ENCODE data around the gene CDKN2D.
"Not testable (repeated sequence)": the region's sequence is repeated elsewhere in the genome, so short reads cannot be mapped to it uniquely, and the experiment has no call there.

Gene CDKN2D

DNA sequence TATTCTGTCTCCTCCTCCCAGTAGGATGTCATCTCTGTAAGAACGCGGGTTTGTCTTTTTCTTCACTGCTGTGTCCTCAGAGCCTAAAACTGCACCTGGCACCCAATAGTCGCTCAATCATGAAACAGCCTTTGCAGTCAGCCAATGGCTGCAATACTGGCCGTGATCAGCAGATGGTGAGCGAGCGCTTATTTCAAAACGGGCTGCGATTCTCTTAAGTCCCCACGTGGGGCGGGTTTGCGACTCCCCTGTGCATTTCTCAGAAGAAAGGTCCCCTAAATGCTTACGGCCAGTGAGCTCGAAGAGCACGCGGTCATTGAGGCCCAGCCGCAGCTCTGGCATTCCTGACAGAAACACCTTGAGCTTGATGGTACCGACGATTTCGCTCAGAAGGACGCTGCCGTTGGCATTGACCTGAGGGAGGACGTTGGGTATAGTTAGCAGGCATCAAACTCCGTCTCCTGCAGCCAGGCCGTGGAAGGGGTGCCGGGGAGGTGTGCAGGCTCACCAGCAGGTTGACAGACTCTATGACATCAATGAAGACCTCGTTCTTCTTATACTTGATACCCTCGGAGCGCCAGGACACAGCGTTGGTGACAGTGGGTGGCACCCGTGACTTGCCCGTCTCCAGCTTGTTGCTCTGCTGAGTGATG lies 12.3 kb upstream of the CDKN2D start:
- peak; percentile 67 for DNase-seq

DNA sequence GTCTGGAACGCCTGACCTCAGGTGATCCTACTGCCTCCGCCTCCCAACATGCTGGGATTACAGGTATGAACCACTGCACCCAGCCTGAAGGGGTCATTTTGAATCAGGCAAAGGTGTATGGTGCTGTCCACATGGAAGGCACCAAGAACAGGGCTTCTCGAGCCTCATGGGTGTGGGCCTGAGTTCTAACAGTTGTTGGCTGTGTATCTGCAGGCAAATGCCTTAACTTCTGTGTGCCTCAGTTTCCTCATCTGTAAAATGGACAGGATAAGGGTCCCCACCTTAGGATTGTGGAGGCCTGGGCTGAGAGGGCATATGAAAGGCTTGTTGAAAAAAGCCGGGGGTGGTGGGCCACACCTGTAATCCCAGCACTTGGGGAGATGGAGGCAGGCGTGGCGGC lies 9.2 kb upstream of the CDKN2D start:
- no peak for DNase-seq

DNA sequence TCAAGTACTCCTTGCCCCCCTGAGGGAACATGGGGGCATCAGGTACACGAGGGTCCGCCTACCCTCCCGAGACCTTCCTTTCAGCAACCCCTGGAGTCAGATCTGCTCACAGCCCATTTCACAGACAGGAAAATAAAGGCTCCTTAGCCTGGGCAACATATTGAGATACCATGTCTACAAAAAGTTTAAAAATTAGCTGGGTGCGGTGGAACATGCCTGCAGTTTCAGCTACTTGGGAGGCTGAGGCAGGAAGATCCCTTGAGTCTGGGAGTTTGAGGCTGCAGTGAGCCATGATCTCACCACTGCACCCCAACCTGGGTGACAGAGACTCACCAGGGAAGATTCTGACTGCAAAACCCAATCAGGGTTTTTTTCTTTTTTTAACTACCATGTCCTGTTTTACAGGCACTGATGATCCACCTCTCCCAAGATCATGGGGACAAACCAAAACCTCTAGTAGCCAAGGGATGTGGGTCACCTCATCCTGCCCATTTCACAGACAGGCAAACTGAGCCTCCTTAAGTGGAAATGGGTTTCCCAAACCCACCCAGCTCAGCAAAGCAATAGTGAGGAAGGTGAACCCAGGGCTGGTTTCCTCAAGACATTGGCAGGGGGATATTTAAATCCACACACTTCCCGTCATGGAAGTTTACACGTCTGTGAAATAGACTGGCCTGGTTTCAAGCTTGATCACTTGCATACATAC lies 6.4 kb upstream of the CDKN2D start:
- DNase-seq = no peak

DNA sequence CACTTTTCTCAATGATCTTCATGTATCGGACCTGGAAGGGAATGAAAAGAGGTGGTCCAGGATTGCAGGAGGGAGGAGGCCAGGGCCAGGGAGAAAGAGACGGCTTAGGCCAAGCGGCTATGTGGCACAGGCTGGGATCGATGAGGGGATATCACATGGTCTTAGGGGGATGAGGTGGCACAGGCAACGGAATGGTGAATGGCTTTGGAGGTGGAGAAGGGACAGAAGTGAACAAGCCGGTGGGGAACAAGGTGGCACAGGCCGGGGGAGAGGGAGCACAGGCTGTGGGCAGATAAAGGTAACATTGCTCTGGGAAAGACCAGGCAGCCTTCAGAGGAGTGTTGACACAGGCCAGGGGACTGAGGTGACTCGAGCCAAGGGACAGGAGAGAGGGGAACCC lies 5.7 kb upstream of the CDKN2D start:
- DNase-seq = no peak

DNA sequence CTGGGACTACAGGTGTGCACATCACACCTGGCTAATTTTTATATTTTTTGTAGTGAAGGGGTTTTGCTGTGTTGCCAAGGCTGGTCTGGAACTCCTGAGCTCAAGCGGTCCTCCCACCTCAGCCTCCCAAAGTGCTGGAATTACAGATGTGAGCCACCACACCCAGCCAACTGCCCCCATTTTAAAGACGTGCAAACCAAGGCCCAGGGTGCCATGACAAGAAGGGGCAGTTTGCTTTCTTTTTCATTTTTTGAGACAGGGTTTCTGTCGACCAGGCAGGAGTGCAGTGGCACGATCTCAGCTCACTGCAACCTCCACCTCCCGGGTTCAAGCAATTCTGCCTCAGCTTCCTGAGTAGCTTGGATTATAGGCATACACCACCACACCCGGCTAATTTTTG lies 5.0 kb upstream of the CDKN2D start:
- not testable (repeated sequence) for DNase-seq

DNA sequence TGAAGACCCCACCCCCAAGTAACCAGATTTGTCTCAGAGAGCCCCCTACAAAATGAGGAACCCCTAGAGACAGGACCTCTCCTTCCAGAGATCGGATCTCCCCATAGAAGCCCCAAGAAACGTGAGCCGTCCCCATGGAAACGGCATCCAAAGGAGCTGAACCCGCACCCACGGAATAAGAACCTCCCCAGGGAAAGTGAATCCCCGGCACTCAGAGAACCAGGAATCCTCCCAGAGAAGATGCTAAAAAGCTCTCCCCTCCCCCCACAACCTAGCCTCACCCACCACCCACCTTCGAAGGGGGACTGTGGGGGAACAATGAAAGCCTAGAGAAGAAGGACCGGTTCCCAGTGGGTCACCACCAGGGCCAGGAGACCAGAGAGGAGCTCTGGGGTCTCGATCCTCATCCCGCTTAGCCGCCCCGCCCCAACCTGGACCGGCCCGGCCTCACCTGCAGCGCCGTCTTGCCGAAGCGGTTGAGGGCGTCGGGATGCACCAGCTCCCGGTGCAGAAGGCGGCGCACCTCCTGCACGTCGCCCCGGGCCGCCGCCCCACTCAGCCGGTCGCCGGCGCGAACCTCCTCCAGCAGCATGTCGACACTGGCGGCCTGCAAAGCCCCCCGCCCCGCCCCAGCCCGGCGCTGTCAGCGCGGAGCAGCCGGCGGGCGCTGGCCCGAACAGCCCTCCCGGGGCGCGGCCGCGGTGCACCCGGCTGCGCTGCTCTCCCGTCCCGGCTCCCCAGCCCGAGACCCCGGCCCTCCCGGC lies 535 bp downstream of the CDKN2D start:
- DNase-seq = no peak

DNA sequence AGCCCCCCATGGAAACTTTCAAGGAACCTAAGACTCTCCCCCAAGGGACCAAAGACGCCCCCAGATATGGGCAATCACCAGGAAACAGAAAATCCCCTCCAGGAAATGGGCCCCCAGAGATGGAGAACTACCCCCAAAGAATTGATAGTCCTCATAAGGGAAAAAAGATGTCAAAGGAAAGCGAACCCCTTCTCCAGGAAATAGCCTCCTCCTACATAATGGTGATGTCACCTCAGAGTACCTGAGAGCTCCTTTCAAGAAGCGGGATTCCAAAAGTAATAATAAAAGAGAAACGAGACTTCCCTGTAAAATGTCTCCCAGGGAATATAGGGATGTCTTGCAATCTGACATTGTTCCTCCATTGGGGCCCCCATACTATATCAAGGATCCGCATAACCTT lies 1.1 kb downstream of the CDKN2D start:
- no peak for DNase-seq

DNA sequence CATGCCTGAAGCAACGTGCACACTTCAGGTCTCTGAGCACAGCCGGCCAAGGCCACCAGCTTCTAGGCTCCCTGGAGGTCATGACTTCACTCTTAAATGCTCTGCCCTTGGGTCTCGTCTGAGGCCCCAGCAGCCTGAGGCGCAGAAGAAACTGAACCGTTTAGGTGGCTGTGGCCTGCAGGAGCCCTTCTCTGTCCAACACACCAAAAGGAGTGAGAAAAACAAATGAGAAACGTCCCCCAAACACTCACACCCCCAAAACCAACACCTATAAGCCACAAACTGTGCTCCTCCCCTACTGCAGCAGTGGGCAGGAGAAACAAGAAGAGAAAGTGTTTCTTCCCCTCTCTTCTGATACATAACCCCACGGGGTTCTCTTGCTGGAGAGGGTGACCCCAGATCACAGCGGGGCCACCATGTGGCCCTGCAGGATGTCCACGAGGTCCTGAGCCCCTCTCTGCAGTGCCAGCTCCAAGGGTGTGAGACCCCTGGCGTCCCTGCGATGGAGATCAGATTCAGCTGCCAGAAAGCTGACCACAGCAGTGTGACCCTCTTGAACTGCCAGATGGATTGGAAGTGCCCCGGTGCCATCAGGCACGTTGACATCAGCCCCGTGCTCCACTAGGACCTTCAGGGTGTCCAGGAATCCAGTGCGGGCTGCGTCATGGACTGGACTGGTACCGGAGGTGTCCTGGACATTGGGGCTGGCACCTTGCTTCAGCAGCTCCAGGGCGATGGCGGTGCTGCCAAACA lies 1.9 kb downstream of the CDKN2D start:
- no peak for DNase-seq

DNA sequence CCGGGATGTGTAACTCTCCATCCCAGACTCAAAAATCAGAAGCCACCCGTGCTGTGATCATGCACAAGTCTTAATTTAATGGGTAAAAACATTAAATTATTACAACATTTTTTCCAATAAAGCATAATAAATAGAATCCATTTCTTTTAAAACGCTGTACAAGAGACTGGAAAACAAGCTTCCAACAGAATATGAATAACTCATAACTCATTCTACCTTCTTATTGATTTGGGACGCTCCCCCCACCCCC lies 2.4 kb downstream of the CDKN2D start:
- DNase-seq = no peak

DNA sequence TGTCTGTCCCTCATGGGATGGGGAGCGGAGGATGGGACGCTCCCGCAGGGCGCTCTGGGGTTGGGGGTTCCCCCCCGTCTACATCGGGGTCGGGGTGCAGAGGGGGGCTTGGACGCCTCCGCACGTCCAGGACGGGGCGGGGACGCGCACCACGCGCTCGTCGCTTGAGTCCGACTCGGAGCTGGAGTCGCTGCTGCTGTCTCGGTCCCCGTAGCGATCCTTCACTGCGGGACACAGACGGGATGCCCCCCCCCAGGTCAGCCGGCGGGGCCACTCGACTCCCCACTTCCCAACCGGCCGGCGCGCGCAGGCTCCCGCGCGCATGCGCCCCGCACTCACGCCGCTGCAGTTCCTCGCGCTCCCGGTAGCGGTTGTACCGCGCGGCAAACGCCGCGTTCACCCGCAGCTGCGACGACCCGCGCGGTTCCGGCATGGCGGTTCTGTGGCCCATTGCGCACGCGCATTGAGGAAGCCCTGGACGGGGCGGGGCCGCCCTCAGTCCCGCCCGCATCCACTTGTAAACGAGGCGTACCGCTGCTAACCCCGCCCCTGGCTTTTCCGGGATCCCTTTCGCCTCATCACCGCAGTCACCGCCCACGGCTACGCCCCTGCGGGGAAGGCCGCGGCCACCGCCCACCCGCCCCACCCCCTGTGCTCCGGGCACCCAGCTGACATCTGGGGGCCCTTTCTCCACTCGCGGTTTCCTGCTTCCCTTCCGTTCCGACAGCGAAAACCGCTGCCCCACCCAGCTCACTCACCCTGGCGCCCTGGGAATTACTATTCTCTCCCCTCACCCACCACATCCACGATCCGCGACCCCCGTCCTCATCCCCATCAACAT lies 3.0 kb downstream of the CDKN2D start, which contains the start of gene KRI1:
Gene KRI1 (minus strand): TSS at position 444 of the 841 bp plus-strand sequence. CDS start 11 bp downstream, at position 433.
- DNase-seq = peak; percentile 79

DNA sequence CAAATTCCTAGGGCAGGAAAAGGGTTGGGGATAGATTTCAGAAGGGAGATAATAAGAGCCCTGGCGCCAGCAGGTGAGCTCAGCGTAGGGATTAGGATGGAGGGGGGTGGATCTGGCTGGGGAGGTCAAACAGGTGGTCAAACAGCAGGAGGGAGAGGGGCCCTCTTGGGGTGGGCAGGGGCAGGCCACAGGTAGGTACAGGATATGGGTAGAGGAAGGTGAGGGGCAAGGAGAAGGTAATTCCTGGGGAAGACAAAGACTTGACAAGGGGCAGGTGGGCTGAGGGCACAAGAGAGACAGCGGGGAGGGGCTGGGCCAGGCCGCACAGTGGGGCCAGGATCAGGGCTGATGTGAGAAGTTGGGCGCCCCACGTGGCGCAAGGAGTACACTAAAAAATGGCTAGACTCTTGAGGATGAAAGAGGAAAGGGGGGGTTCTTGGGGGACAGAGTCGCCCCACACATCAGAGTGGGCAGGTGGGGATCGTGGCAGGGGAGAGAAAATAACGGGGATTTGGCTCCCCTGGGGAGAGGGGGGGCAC lies 3.7 kb downstream of the CDKN2D start:
- no peak for DNase-seq

DNA sequence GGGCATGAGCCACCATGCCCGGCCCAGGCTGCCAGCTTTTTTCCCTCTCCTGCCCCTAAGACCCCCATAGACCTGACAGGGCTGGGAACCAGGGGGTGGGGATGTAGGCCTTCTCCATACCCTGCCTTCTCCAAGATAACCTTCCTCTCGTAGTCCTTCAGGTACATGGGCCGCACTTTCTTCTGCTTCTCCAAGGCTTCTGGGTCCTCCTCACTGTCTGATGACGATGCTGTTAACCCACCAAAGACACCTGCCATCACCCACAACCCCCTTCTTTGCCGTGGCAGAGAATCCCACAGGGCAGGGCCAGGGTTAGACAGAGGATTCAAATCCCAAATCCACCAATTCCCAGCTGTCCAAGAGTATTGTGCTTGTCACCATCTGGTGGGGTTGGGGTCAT lies 6.2 kb downstream of the CDKN2D start:
- DNase-seq = no peak

DNA sequence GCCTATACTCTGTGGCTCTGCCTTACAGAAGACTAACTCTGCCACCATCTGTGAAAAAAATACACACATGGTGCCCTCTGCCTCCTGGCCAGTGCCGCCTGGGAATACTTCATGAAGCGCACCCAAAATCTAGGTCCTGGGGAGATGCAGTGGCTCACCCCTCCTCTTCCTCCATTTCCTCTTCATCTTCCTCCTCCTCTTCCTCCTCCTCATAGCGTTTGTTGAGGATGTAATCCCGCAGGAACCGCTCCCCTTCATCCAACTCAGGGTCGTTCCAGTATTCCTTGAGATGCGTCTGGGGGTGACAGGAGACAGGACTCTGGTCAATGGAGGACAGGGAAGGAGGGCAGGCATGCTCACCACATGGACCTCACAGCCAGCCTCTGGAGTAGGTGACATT lies 8.6 kb downstream of the CDKN2D start:
- no peak for DNase-seq

DNA sequence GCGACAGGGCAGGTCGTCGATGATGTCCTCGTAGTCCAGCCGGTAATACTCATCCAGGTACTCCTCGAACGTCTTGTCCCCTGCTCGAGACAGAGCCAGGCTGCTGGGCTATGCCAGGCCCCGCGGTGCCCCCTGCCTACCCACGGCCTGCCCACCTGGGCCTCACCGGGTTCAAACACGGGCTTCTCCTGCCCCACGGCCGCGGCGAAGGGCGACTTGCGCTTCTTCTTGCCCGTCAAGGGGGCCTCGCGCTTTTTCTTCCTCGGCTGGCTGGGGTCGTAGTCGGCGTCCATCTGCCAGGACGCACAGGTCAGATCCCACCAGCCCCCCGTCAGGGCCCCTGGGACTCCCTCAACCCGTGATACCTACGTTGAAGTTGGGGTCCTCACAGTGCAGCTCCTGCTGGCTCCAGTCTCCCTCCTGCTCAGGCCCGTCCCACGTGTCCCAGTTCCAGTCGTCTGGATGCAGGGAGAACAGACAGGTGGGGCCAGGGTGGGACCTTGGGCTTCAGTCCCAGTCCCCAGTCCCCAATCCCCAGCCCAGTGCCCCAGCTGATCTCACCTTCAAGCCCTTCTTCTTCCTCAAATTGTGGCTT lies 11.1 kb downstream of the CDKN2D start:
- DNase-seq = no peak

DNA sequence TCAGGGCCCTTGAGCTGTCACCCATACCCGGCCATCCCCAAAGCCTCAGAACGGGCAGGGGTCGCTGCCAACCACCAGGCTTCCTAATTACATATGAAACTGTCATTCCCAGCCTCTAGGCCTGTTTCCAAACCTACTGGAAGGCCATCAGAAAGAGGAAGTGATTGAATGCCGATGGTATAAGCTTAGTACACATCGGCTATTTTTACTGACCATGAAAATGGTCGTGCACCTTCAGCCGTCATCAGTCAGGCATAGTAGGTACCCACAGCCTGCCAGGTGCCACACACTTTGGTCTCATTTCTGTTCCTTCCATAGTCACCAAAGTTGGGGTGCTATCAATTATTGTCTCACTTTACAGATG lies 13.2 kb downstream of the CDKN2D start:
- no peak for DNase-seq

DNA sequence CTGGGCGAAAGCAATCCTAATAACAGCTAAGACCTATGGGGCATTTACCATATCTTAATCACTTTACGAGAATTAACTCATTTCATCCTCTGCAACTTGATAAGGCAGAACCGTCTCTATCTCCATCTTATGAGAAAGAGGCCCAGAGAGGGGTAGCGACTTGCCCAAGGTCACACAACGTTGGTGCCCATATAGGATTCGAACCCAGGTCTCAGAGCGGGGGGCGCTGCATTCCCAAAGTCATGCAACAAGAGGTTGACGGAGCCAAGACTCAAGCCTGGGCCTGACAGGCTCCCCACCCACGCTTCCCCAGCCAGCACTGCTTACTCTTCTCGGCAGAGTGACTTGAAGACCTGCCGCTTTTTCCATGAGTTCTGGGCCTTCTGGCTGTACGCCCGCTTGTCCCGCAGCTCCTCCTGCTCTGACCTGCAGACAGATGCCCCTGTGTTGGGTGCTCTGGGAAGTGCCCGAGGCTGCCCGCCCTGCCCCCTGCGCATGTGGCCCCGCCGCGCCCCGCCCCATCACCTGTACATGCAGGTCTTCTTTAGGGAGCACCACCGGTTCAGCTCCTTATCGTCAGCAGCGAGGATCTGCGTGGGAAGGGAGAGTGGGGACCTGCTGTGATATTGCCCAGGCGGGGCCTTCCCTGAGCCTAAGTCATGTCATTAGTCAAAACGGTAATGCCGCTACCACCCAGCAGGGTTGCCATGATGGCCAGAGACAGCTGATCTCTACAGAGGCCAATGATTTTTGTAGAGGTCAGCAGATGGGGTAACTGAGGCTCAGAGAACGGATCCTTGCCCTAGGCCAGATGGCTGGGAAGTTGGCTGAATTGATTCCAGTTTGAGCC lies 13.8 kb downstream of the CDKN2D start:
- no peak for DNase-seq

DNA sequence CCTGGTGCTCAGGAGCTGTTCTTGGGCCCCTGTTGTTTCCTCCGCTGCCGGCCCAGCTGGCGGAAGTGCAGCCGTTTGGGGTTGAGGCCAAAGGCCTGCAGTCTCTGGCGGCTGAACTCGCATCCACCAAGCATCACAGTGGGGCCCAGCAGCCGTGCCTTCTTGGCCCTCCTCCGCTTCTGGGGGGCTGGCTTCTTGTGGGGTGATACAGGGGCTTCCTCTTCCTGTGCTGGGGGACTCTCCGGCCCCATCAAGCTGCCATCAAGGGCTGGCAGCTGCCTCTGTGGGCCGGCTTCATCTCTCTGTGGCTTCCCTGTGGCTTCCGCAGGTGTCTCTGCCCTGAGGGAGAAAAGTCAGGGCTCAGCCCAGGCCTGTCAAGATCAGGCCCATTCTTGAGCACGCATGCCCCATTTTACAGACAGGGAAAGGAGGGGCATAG lies 14.8 kb downstream of the CDKN2D start:
- no peak for DNase-seq

DNA sequence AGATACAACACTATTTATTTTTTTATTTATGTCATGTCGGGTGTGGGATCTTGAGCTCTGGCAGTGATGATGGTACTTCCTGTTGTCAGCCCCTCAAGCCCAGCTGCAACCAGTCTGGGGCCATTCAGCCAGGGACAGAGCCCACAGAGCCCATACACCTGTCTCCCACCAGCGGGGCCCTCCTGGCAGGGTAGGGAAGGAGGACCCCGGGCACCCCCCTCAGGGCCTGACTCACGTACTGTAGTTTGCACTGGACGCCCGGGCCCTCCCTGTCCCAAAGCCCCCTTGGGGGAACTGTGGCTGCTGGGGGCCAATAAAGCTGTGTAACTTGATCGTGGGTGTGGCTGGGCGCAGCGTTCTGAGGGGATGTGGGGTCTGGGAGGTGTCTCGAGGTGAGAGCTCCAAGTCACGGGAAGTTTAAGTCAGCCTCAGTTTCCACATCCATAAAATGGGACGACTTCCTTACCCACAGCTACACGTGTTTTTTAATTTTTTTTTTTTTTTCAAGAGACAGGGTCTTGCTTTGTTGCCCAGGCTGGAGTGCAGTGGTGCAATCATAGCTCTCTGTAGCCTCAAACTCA lies 15.6 kb downstream of the CDKN2D start:
- no peak for DNase-seq

DNA sequence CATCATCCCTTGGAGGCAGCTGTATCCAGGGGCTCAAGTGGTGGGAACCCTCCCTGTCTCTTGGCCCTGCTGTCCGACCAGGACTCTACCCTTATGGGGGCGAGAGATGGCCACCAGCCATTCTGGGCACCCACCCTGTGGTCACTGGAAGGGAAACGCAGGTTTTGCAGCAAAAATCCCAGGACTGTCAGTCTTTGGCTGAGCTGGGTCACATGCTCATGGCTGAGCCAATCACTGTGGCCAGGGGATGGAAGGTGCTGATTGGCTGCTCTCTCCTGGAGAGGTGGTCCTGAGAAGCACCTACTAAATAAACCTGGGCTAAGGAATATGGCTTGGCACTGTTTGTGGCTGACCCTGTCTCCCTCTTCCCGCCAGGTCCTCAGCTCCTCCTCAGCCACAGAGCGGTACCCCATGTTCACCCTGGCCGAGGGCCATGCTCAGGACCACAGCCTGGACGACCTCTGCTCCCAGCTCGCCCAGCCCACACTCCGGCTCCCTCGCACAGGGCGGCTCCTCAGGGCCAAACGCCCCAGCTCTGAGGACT lies 16.2 kb downstream of the CDKN2D start:
- no peak for DNase-seq

DNA sequence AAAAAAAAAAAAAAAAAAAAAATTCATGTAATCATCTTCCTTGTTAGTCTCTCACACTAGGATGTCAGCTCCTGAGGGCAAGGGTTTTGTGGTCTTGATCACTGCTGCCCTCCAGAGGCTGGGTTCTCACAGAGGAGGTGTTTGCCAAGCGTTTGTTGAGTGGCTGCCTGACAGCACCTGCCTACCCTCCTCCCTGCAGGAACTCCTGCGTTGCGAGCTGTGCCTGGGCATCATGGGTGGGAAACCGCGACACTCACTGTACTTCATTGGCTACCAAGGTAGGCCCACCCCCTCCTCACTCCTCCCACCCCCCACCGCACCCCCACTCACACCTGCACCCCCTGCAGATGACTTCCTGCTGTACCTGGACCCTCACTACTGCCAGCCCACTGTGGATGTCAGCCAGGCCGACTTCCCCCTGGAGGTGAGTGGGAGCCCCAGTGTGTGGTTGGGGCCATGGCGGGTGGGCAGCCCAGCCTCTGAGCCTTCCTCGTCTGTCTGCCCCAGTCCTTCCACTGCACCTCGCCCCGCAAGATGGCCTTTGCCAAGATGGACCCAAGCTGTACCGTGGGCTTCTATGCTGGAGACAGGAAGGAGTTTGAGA lies 17.0 kb downstream of the CDKN2D start:
- no peak for DNase-seq

All from NCI-H524 treated with DMSO at 0.1 percent for 48 hours (cell line).